Stimulated activated CD8-positive, alpha-beta memory T cell treated with anti-CD3 and anti-CD28 coated beads, Interleukin-4, amount 100 ng/mL, for 24 hours (primary cell): ENCODE results near the gene DAPK1.

Experiments used
- DNase-seq: peaks from one replicate; pipeline ENCODE4 v3.0.0-alpha.2; 2020; ENCODE audit warnings: low read depth

The DAPK1 gene

DNA sequence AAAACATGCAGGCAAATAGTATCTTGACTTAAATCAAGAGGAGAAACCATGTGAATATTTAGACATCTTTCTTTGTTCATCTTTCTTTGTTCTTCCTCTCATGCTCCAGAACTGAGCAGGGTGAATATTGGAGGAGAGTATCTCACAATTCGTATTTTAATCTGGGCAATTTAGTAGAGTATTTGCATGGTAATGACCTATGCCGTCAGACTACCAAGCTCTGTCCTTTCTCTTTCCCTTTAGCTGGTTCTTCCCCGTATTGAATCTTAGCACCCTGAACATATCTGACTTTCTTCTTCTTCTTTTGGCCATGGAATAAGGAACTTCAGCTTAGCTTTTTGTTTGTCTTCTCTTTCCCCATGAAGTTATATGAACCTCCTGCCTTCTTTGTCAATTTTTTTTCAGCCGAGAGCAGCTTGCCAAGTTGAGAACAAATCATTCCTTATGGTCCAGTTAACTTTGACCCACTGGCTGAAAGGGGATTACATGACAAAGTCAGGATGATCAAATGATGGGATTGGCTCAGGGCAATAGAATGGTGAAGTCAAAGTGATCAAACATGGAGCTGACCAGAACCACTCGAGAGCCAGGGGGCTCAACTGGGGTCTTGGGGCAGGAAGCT, 95.8 kb downstream of the DAPK1 start:
- no peak for DNase-seq

DNA sequence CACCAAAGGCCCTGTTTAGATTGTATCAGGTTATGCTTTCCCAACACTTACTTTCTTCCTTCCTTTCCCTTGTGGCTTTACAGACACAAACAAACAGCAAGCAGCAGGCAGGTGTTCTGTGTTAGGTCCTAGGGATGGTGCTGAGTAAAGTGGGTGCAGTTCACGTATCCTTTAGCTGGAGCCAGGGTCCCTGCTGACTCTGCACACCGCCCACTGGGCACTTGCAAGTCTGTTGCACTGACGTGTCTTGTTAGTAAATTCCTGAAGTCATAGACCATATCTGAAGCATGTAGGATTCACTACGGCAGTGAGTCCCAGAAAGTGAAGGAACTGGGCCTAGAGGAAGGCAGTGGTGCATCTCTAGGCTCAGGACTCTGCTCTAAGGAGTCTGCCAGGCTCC, 96.5 kb downstream of the DAPK1 start:
- no peak for DNase-seq

DNA sequence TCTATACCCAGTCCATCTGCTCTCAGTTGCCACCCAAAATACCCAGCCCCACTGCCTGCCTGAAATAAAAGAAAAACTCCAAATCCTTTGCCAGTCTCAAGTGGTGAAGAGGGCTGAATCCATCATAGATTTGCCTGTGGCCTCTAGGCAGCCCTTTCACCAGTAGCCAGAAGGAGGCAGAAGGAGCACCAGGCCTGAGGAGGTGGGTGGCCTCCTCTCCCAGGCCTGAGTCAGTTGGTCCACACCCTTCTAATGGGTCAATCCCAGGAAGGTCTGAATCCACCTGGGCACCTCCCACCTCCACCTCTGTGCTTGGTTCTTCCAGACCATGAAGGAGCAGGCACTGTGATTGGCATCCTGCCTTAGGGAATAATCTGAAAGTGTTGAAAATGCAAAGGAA, 97.0 kb downstream of the DAPK1 start:
- DNase-seq: no peak

DNA sequence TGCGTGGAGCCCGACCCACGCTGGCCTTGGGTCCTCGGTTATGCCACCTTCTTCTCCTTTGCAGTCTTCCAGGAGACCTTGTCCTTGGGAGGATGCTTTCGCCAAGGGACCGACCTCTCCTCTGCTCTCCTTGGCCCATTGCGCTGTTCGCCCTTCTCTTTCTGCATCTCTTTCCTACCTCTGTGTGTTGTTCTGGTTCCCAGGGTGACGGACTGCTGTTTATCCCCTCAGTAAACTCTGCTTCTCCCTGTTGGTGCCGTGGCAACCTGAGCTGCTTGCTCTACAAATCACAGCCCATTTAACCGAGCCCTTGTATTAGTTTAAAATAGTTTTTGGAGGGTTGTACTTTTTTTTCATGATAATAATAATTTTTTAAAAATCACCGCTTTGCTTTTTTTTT, 97.9 kb downstream of the DAPK1 start:
- no peak for DNase-seq

DNA sequence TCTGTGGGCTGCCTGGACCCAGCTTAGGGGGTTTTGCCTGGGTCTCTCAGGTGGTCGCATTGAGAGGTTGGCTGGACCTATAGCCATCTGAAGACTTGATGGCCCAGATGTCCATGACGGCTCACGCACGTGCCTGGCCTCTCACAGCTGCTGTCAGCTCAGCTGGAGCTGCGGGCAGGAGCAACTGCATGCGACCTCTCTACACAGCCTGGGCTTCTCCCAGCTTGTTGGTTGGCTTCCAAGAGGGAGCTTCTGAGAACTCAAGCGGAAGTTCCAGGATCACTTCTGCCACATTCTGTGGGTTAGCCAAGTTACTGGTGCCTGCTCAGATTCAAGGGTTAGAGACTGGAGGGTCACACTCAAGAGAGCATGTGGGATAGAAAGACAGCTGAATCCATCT, 99.2 kb downstream of the DAPK1 start:
- no peak for DNase-seq

DNA sequence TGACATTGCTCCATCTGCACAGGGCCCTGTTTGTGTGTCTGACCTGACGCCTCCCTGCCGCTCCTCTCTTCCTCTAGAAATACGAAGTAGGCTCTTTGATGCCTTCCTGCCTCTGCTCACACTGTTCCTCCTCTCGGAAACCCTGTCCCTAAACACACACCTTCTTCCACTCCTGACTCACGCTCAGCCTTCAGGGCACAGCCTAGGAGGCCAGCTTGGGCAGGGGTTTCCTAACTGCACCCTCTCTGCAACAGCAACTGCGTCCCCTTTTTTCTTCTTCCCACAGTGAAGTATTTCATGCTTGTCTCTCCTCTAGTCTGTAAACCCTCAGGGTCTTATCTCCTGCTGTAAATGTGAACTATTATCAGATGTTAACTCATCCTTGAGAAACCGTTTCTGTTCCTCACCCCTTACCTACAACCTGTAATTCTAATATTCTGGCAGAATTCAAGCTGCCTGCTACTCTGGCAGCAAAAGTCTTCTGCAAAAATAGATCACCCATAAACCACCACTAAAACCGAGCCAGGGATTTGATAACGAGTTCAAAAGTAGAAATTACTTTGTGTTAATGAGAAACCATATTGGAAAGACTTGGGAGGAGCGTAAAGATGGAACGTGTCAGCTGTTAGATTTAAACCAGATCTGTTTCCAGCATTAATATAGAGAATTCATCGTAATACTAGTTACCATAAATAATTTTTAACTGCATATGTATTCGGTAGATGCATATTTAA, 100.2 kb downstream of the DAPK1 start:
- no peak for DNase-seq

DNA sequence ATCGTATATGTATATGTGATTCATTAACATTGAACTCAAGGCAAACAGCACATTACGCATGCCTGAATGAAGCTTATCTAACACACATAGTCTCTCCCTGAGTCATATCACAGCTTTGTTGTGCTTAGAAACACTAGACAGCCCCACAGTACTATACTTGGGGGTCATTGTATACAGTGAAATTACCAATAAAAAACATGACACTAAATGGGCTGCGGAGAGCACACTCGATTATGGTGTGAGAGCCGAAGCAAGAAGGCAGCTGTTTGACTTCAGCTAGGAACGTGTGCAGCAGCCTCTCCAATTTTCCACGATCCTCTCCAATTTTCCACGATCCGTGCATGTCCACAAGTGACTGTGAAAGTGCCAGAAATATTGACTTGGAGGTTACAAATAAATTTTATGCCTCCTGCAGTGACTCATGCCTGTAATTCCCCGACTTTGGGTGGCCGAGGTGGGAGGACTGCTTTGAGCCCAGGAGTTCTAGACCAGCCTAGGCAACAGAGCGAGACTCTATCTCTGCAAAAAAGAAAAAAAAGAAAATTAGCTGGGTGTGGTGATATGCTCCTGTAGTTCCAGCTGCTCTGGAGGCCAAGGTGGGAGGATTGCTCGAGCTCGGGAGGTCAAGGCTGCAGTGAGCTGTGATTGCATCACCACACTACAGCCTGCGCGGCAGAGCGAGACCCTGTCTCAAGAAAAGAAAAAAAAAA, 102.4 kb downstream of the DAPK1 start:
- no peak for DNase-seq

DNA sequence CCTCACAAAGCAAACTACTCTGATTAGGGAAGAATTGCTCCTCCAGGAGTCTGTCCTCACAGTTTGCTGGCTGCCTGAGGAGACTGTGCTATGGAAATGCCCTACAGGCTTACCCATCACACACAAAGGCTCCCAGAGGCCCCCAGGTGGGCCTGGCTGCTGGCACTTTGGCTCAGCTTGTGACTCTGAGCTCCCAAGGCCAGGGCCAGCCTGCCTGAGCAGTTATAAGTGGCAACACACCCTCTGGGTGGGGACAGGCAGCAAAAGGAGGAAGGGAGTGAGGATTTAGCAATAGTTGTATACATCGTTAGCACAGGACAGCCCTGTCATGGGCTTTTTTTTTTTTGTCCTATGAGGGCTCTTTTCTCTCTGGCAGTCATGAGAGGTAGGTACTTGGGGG, 103.5 kb downstream of the DAPK1 start:
- DNase-seq: no peak

DNA sequence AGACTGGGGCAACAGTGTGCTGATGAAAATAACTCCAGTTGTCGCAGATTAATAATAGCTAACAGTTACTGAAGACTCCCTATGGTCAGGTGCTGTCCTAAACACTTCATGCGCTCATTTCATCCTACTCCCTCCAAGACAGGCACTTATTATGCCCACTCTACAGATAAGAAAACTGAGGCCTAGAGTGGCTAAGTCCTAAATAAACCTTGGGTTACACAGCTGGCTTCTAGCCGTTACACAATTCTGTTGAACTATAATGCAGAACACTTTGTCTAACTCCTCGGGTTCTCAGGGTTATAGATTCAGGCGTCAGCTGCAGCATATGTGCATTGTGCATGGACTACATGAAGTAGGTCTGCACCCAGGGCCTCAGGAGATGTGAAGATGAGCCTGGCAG, 103.9 kb downstream of the DAPK1 start:
- DNase-seq: no peak

DNA sequence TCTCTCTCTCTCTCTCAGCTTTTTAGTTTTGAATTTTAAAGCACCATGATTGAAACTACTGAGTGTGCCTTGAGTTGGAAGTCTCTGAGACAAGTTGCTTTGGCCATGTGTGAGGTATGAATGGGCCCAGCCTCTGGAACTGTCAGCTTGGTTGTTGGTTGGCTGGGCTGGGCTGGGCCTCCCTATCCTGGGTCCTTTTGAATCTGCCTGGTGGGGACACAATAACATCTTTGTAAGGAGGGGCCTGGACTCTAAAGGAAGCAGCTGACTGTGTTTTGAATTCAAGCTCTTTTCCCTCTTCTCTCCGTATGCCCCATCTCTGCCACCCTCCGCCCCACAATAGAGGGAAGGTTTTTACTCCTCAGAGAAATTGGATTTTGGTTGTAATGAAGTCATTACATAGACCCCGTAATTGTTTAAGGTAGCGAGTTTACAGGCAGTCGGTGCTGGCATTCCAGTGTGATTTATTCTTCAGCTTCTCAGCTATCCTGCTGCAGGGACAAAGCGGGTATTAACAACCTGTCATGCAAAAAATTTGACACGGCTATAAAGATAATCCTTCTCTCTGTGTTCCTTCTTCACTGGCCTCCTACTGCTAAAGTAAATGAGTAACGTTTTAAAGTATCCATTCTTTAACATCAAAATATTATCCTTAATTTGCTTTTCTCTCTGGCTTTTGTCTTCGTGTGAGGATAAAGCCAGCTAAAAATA, 105.4 kb downstream of the DAPK1 start:
- DNase-seq: no peak

DNA sequence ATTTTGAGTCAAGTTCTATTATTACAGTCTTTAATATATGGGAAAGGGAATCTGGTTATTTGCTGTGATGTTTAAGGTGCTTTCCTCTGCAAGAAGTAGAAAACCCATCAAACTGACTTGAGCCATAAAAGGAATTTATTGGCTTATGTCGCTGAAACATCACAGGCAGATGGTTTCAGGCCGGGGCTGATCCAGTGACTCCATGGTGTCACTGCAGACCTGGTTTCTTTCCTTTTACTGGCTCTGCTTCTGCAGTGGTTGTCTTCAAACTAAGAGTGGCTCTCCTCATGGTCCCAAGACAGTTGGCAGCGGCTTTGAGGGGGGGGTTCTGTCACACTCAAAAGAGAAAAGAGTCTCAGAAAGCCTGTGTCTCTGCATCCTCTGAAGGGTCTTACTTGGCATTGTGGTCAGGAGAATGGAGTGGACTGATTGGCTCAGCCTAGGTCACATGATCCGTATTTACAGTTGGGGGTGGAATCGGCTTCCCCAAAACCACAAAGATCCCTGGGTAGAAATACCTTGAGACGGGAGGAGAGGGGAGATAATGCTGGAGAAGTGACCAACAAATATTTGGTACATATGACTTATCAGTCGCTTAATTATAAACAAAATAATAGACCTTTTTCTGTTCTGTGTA, 106.3 kb downstream of the DAPK1 start:
- DNase-seq: no peak

DNA sequence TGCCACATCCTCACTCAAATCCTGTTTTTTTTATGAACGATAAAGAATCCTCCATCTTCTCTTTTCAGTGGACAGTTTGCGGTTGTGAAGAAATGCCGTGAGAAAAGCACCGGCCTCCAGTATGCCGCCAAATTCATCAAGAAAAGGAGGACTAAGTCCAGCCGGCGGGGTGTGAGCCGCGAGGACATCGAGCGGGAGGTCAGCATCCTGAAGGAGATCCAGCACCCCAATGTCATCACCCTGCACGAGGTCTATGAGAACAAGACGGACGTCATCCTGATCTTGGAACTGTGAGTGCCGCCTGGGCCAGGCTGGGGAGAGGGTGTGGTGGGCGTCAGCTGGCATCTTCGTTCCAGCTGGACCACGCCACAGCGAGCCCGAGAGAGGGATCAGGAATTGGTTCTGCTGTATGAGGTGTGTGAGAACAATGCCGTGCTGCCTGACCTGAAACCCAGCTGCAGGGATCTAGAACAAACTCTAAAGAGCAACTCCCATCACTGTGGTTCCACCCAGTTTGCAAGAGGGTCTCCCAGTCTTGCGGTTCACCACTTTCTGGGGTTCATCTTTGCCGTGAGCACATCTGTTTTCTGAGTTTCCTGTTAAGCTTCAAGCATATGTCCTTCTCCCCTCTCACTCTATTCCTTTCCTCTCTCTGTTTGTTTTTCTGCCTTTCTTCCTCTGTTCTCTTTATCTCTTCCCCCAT, 107.4 kb downstream of the DAPK1 start:
- no peak for DNase-seq

DNA sequence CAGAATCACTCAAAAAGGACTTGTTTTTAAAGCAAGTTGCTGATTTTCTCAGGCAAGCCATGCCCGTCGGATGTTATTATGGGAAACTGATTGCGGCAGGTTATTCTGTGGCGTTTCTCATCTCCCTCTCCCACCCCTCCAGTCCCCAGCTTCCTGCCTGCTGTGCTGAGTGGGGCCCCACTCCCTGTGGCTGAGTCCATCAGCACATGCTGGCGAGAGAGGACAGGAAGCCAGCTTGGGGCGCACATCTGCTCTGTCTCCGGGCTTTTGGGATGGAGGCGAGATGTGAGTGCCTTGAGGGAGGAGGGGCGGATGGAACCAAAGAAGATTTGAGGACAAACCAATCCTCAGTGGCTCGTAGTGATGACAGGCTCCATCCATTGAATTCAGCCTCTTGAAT, 108.0 kb downstream of the DAPK1 start:
- DNase-seq: no peak

DNA sequence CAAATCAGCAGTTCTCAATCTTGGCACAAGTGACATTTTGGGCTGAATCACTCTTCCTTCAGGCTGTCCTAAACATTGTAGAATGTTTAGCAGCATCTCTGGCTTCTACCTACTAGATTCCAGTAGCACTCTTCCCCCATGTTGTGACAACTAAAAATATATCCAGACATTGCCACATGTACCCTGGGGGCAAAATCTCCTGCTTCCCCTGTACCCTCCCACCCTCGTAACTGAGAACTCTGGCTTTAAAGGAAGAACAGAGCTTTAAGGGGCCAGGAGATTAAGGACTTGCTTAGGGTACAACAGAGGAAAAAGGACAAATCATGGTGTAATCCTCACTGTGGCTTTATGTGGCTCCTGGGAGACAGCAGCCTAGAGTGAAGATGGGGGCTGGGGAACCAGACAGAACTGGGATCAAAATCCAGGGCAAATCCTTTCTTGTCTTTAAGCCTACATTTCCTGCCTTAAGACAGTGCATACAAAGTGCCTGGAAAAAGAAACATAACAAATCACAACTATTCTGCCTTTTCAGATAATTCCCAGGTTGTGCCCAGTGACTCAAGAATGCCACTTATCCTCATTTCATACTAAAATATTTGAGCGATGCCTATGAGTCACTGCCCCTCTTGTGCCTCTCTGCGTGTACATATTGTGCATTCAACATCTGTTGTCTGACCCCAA, 109.3 kb downstream of the DAPK1 start:
- DNase-seq: no peak

DNA sequence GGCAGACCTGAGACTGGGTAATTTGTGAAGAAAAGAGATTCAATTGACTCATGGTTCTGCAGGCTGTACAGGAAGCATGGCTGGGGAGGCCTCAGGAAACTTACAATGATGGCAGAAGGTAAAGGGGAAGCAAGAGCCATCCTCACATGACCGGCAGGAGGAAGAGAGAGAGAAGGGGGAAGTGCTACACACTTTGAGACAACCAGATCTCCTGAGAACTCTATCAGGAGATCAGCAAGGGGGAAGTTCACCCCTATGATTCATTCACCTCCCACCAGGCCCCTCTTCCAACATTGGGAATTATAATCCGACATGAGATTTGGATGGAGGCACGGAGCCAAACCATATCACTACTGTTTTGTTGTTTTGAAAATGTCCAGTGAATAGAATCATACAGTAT, 110.2 kb downstream of the DAPK1 start:
- no peak for DNase-seq

DNA sequence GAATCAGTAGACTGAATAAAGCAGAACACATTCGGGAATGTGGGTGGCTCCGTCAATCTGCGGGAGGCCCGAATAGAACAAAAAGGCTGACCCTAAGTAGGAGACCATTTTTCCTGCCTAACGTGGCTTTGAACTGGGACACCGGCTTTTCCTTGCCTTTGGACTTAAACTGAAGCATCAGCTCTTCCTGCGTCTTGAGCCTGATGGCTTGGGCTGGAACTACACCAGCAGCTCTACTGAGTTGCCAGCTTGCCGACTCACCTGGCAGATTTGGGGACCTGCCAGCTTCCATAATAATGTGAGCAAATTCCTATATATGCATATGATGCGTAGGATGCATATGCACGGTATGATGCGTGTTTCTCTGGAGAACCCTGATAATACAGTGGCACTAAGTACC, 111.3 kb downstream of the DAPK1 start:
- DNase-seq: no peak

DNA sequence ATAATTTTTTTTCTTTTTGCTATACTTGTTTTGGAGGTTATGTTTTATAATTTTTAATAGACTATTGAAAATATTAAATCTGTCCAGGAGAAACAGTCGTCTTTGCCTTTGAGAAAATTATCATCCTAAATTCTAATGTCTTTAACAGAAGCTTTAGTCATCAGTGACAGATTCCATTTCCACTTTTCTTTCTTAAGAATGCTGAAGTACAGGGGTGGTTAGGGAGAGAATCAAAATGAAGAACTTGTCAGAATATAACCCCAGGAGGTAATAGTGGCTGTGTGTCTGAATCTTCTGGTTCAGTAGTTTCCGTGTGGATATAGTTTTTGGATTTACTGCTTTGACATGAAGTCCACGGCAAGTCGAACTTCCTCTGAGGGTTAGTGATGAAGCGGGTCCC, 111.8 kb downstream of the DAPK1 start:
- DNase-seq: no peak

DNA sequence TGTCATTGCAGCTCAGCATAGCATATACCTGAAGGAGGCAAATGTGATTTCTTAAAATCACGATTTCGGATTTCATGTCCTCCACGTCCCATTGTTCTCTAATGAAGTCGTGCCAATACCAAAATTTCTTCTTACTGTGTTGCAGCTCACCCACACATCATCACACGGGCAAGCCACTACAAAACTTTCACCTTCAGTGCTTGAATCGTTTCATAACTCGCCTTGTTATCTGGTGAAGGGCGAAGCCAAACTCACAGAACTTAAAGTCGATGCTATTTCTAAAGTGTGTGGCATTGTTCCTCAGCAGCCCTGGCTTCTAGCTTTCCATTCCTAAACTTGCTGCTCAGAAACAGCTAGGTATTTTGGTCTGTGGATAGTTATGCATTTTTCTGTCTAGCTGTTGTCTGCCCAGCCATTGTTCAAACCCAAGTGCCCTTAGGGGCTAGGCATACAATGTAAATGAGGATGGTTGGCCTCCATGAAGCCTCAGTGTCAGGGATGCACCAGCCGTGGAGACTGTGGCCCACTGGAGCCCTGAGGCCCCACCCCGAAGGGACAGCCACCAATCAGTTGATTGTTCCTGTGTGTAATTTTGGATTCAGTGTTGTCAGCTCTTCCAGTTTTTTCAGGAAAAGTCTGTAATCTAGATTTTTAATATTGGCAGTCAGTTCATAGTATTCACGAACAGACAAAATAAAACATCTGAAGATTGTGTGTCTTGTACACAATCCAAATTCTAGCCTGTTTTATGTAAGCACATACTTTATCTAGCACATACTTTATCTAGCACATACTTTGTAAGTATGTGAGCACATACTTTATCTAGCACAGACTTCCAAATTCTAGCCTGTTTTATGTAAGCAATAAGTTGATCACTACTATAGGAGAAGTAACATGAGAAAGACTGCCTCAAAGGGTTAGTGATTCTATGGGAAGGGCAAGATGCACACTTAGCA, 112.8 kb downstream of the DAPK1 start:
- no peak for DNase-seq

DNA sequence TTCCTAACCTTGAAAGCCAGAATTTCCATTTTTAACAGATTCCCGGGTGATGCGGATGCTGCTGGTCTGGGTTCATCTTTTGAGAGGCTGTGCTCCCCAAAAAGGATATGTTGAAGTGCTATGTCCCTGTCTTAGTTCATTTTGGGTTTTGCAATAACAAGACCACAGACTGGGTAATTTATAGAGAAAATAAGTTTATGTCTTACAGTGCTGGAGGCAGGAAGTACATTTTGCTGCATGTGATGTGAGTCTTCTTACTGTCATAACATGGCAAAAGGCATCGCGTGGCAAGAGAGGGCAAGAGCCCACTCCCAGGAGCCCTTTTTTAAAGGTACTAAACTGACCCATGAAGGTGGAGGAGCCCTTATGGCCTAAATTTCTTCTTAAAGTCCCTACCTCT, 114.1 kb downstream of the DAPK1 start:
- DNase-seq: no peak

DNA sequence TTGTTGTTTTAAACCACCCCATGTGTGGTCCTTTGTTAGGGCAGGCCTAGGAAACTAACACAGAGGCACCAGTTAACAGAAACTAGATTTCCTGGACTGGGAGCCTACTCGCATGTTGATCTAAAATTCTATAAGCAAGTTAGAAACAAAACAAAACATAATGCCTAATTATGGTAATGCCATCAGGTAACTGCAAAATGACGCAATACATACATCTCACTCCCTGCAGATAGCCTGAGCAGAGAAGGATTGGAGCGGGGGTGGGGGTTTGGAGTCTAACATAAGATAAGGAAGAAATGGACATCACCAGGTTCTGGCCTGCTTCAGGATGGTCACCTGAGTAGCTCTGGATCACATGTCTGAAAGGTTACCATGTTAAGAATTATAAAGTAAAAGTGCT, 114.9 kb downstream of the DAPK1 start:
- no peak for DNase-seq
